T follicular helper cell (primary cell): ENCODE results near the gene DMD.
"Not testable (repeated sequence)": the region's sequence is repeated elsewhere in the genome, so short reads cannot be mapped to it uniquely, and the experiment has no call there.

Experiments
- DNase-seq: peaks from one replicate; pipeline ENCODE4 v3.0.0-alpha.2; 2020; ENCODE audit warnings: low read depth
- total RNA-seq, 2 experiments: gene quantifications; one replicate each; lab custom pipeline; 2026; lab: John Stamatoyannopoulos, UW

DMD gene
- total RNA-seq = 0.18 to 0.48 reads per million in 2 experiments

- no peak for DNase-seq
Measured at GRCh38 chrX:33211356-33212260, at the start of gene DMD. Gene DMD (minus strand): TSS chrX:33211549. CDS start chrX:33211312, 237 bp downstream.

GRCh38 chrX:33252306-33252825 is 41.0 kb upstream of the DMD start:
- DNase-seq = no peak

- no peak for DNase-seq
Measured at GRCh38 chrX:33218819-33219218, 7.5 kb upstream of the DMD start.

GRCh38 chrX:33210156-33210555 is 1.2 kb downstream of the DMD start:
- no peak for DNase-seq

- no peak for DNase-seq
Measured at GRCh38 chrX:33207056-33207455, 4.3 kb downstream of the DMD start.

GRCh38 chrX:33205321-33205720 is 6.0 kb downstream of the DMD start:
- no peak for DNase-seq

GRCh38 chrX:33204889-33205288 is 6.5 kb downstream of the DMD start:
- no peak for DNase-seq

GRCh38 chrX:33198561-33199279 is 12.6 kb downstream of the DMD start:
- no peak for DNase-seq

GRCh38 chrX:33195698-33196097 is 15.7 kb downstream of the DMD start:
- DNase-seq = no peak

- no peak for DNase-seq
Measured at GRCh38 chrX:33194876-33195433, 16.4 kb downstream of the DMD start.

- no peak for DNase-seq
Measured at GRCh38 chrX:33194289-33194688, 17.1 kb downstream of the DMD start.

GRCh38 chrX:33190016-33190415 is 21.3 kb downstream of the DMD start:
- no peak for DNase-seq

- DNase-seq = no peak
Measured at GRCh38 chrX:33188881-33189280, 22.5 kb downstream of the DMD start.

GRCh38 chrX:33188286-33188685 is 23.1 kb downstream of the DMD start:
- DNase-seq = no peak

GRCh38 chrX:33184803-33185202 is 26.5 kb downstream of the DMD start:
- DNase-seq = not testable (repeated sequence)

- no peak for DNase-seq
Measured at GRCh38 chrX:33183361-33183760, 28.0 kb downstream of the DMD start.

- no peak for DNase-seq
Measured at GRCh38 chrX:33178690-33179089, 32.7 kb downstream of the DMD start.

GRCh38 chrX:33178218-33178617 is 33.1 kb downstream of the DMD start:
- DNase-seq = no peak

- no peak for DNase-seq
Measured at GRCh38 chrX:33175201-33175600, 36.1 kb downstream of the DMD start.

GRCh38 chrX:33171041-33171440 is 40.3 kb downstream of the DMD start:
- no peak for DNase-seq

GRCh38 chrX:33161829-33162228 is 49.5 kb downstream of the DMD start:
- no peak for DNase-seq

- no peak for DNase-seq
Measured at GRCh38 chrX:33160273-33160672, 51.1 kb downstream of the DMD start.
